K562 (cell line): ENCODE measurements around the gene RBP3.

Experiments used
- ATF1 ChIP-seq, 2 experiments: fragments of 450-650 bp in 1 of 2; IDR thresholded peaks; 2 replicates each; pipeline ENCODE4 v1.6.1; 2016; ENCODE audit warnings: missing compliant biosample characterization in 1 of 2, missing genetic modification characterization in 1 of 2
- EZH2 ChIP-seq: IDR thresholded peaks from 2 replicates; pipeline ENCODE4 v1.6.1; 2012; ENCODE audit warnings: low read depth, mild to moderate bottlenecking, inconsistent platforms, low read length, borderline replicate concordance
- JUN ChIP-seq, 2 experiments: sonication (generic) in 1 of 2; formaldehyde crosslinking in 1 of 2; IDR thresholded peaks; 2 replicates each; pipeline versions ENCODE4 v1.6.1 to v1.8.0; 2012 to 2022; ENCODE audit warnings: borderline replicate concordance in 2 of 2, mild to moderate bottlenecking in 2 of 2, improper control_type of control experiment in 1 of 2, low read depth in 1 of 2, low read length in 1 of 2, missing genetic modification reagents in 1 of 2
- MAFK ChIP-seq: IDR thresholded peaks from 2 replicates; pipeline ENCODE4 v1.6.1; 2011; ENCODE audit warnings: low read length, improper control_type of control experiment
- MYBL2 ChIP-seq, 2 experiments: fragments of 450-650 bp in 1 of 2; sonication (generic) in 1 of 2; formaldehyde crosslinking in 1 of 2; IDR thresholded peaks; 2 replicates each; pipeline versions ENCODE4 v1.6.1 to v1.8.1; 2017 to 2022; ENCODE audit warnings: borderline replicate concordance in 1 of 2, inconsistent platforms in 1 of 2, low read depth in 1 of 2, mild to moderate bottlenecking in 1 of 2, missing genetic modification reagents in 1 of 2, moderate library complexity in 1 of 2
- POLR2AphosphoS5 ChIP-seq: IDR thresholded peaks from 2 replicates; pipeline ENCODE4 v1.6.1; 2011; ENCODE audit warnings: mild to moderate bottlenecking, low read depth, low read length, moderate library complexity; ENCODE audit not compliant: control insufficient read depth, insufficient read depth
- TAF1 ChIP-seq: IDR thresholded peaks from 2 replicates; pipeline ENCODE4 v1.6.1; 2011; ENCODE audit warnings: mild to moderate bottlenecking, low read length, moderate library complexity; ENCODE audit not compliant: insufficient read depth, control insufficient read depth, severe bottlenecking; ENCODE audit errors: extremely low read depth
- TF ChIP-seq, protein P1 (sequence below): fragments of 250-450 bp; sonication (Bioruptor Pico); IDR thresholded peaks from 2 replicates; pipeline ENCODE4 v1.8.0; 2022; ENCODE audit warnings: inconsistent platforms
- TF ChIP-seq, protein P2 (sequence below), 3 experiments: IDR thresholded peaks in 2 of 3; conservative IDR thresholded peaks in 1 of 3; 2 replicates each; pipeline ENCODE4 v1.5.1; 2011 to 2012; ENCODE audit warnings: low read length in 3 of 3, mild to moderate bottlenecking in 3 of 3, control low read depth in 2 of 3, improper control_type of control experiment in 1 of 3, inconsistent platforms in 1 of 3, low read depth in 1 of 3, mixed read lengths in 1 of 3, moderate library complexity in 1 of 3; ENCODE audit not compliant: insufficient read depth in 2 of 3

GRCh38 chr10:47379445-47379785, 31.3 kb downstream of the RBP3 start:
- TF ChIP-seq, protein P1, sequence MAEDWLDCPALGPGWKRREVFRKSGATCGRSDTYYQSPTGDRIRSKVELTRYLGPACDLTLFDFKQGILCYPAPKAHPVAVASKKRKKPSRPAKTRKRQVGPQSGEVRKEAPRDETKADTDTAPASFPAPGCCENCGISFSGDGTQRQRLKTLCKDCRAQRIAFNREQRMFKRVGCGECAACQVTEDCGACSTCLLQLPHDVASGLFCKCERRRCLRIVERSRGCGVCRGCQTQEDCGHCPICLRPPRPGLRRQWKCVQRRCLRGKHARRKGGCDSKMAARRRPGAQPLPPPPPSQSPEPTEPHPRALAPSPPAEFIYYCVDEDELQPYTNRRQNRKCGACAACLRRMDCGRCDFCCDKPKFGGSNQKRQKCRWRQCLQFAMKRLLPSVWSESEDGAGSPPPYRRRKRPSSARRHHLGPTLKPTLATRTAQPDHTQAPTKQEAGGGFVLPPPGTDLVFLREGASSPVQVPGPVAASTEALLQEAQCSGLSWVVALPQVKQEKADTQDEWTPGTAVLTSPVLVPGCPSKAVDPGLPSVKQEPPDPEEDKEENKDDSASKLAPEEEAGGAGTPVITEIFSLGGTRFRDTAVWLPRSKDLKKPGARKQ (CRISPR knock-in tag): no peak
- TF ChIP-seq, protein P2, sequence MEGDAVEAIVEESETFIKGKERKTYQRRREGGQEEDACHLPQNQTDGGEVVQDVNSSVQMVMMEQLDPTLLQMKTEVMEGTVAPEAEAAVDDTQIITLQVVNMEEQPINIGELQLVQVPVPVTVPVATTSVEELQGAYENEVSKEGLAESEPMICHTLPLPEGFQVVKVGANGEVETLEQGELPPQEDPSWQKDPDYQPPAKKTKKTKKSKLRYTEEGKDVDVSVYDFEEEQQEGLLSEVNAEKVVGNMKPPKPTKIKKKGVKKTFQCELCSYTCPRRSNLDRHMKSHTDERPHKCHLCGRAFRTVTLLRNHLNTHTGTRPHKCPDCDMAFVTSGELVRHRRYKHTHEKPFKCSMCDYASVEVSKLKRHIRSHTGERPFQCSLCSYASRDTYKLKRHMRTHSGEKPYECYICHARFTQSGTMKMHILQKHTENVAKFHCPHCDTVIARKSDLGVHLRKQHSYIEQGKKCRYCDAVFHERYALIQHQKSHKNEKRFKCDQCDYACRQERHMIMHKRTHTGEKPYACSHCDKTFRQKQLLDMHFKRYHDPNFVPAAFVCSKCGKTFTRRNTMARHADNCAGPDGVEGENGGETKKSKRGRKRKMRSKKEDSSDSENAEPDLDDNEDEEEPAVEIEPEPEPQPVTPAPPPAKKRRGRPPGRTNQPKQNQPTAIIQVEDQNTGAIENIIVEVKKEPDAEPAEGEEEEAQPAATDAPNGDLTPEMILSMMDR (IDR thresholded peaks at IDR 0.05 in 2 of 3, conservative IDR thresholded peaks at IDR 0.05 in 1 of 3; ENCODE audit: insufficient read depth in 2 of 3, low read depth in 1 of 3, low read length in 3 of 3): no peak
- TF ChIP-seq ATF1 (CRISPR knock-in tag; IDR thresholded peaks at IDR 0.05): no peak
- no peak for TF ChIP-seq ATF1 (tag; IDR thresholded peaks at IDR 0.05)
- TF ChIP-seq MYBL2 (IDR thresholded peaks at IDR 0.05; ENCODE audit: low read depth): no peak
- no peak for TF ChIP-seq MYBL2 (CRISPR knock-in tag; IDR thresholded peaks at IDR 0.05; ENCODE audit: borderline replicate concordance)
- no peak for TF ChIP-seq JUN (IDR thresholded peaks at IDR 0.05; ENCODE audit: borderline replicate concordance, low read depth, low read length)
- TF ChIP-seq JUN (CRISPR knock-in tag; IDR thresholded peaks at IDR 0.05; ENCODE audit: borderline replicate concordance): no peak
- no peak for TF ChIP-seq EZH2
- TF ChIP-seq MAFK: no peak
- no peak for TF ChIP-seq TAF1
- no peak for TF ChIP-seq POLR2AphosphoS5
